ENCODE measurements around the gene SMAD5.
A peak's percentile ranks its signal among the peaks of the same experiment; 100 is the strongest.

The SMAD5 gene

DNA sequence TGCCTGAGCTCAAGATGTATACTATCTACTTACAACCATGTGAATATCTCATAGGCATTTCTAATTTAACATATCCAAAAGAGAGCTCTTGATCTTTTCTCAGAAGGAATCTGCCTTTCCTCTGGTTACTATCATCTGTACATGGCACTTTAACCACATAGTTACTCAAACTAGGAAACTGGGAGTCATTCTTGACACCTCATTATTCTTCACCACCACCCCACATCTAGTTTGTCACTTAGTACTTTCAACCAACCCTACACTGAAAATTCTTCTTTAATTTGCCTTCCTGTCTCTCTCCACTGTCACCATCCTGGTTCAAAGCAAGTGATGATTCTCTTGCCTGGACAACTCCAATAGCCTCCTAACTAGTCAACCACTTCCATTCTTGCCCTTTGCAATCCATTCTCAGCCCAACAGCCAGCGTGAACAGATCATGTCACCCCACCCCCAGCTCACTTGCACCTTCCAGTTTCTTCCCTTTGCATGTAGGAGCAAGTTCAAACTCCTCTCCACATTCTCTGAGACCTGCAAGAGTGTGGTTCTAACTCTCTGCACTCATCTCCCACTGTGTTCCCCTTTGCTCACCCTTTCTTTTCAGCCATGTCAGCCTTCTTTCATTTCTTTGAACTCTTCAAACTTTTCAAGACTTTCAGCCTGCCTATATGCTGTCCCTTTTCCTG, 17.3 kb upstream of the SMAD5 start:
- no peak for DNase-seq

DNA sequence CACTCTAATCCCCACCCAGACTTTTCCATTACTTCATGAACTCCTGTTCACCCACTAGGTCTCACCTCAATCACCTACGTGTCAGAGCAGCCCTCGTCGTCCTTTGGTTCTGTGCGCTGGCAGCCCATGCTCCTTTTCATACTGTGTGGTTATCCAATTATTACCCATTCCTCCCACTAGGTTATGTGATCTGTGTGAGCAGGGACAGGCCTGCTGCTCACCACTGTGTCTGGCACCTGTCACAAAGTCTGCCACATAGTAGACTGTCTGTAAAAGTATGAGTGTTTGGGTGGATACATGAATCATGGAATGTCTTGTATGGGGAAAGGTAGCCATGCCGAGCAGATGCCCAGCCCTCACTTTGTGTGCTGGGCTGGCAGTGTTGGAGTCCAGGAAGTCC, 12.1 kb upstream of the SMAD5 start:
- DNase-seq = no peak

DNA sequence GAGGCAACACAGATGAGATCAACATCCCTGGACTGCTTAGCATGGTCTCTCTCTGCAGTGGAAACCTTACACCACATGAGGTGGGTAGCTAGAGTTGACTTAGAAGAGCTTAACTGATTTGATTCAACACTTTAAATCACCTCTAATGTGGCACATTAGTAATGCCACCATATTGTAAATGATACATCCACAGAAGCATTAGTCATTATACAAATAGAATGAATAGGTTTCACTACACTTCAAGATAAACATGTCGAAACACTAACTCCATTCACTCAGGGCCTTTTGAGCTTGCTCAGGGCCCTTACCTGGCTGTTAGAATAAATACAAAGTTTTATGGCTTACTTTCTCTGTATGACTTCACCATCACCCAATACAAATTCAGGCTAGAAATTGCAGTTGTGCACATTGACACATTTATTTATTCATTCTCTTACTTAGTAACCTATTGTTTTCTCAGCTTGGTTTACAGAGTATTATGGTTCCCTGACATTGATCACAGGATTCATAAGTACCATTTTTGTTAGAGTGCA, 9.3 kb upstream of the SMAD5 start:
- DNase-seq = no peak

DNA sequence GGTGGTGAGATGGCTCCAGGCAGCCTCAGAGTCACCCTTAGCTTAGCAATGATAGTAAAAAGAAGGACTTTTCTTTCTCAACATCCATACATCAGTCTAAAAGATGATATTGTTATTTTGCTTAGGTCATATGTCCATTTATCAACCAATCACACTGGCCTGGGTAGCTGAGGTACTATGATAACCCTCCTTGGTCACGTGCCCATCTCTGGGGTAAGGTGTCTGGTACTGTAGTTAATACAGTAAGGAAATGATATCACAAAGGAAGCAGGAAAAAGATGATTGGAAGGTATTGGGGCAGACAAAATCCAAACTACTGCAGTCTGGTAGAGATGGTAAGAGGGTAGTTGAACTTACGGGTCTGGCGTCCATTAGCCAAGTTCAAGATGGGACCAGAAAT, 5.1 kb upstream of the SMAD5 start:
- no peak for DNase-seq

- DNase-seq = no peak
Measured at GRCh38 chr5:136128481-136128880, 4.2 kb upstream of the SMAD5 start.

- DNase-seq = no peak
Measured at GRCh38 chr5:136129445-136129844, 3.2 kb upstream of the SMAD5 start.

- DNase-seq = no peak
Measured at GRCh38 chr5:136130581-136130980, 2.1 kb upstream of the SMAD5 start.

GRCh38 chr5:136132087-136132486, 558 bp upstream of the SMAD5 start:
- no peak for DNase-seq

GRCh38 chr5:136133222-136133921, 727 bp downstream of the SMAD5 start:
- DNase-seq = peak in 1 of 2 experiments; percentile 27

- DNase-seq = no peak
Measured at GRCh38 chr5:136133922-136134379, 1.3 kb downstream of the SMAD5 start.

DNA sequence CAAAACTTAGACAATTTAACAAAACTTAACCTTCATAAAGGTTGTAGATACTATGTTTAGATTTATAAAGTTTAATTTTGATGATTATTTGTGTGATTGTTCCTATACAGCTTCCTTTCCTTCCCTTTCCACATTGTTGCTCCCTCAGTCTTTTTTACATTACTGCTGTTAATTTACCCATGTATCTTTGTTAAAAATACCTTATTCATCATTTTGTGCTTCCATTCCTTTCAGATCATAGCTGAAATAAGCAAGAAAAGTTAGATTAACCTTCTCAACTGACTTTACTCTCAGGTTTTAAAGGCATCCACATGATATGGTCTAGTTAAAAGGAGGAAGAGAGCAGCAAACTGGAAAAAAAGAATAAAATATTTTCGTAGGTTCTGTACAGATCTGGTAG, 2.0 kb downstream of the SMAD5 start:
- DNase-seq = no peak

GRCh38 chr5:136135536-136135935, 2.9 kb downstream of the SMAD5 start:
- DNase-seq = no peak

- no peak for DNase-seq
Measured at GRCh38 chr5:136137497-136138220, 5.0 kb downstream of the SMAD5 start.

GRCh38 chr5:136141561-136141960, 8.9 kb downstream of the SMAD5 start:
- DNase-seq = no peak

DNA sequence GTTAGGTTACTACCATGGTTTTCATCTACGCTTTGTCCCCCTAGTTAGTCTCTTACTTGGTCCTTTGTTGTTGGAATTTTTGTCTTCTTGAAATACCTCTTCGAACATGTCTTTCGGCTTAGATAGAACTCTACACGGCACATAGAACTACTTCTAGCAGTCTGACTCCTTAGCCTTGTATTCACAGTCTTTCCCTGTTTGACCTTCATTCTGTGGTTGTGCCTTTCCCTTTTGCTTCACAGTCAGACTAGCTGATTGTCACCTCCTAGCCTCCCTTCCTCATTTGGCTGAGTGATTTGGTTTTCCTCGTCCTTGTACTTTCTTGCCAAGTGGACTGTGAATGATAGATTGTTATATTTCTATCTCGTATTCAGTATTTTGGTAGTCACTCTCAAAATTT, 10.7 kb downstream of the SMAD5 start:
- DNase-seq = no peak

GRCh38 chr5:136143763-136144162, 11.1 kb downstream of the SMAD5 start:
- DNase-seq = no peak

- DNase-seq = no peak
Measured at GRCh38 chr5:136145030-136145429, 12.4 kb downstream of the SMAD5 start.

GRCh38 chr5:136146201-136146600, 13.6 kb downstream of the SMAD5 start:
- DNase-seq = no peak

DNA sequence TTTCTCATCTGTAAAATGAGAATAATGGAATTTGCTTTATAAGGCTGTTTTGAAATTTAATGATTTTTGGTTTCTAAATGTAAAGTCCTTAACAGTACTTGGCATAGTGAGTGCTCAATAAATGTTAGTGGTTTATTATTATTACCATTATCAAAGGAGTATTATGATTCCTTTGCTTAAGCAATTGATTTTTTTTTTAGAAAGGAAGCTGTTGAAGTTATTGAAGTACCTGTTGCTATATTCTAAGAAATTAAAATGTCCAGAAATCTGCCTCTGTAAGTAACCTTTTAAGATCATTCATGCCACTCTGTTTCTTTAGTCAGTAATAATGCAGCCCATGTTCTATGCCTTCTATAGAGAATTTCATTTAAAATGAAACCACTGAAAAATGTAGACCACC, 15.0 kb downstream of the SMAD5 start:
- DNase-seq = no peak

- DNase-seq = no peak
Measured at GRCh38 chr5:136149891-136150290, 17.2 kb downstream of the SMAD5 start.

- no peak for DNase-seq
Measured at GRCh38 chr5:136153581-136154236, 21.1 kb downstream of the SMAD5 start.

- DNase-seq = no peak
Measured at GRCh38 chr5:136155078-136155477, 22.4 kb downstream of the SMAD5 start.

DNA sequence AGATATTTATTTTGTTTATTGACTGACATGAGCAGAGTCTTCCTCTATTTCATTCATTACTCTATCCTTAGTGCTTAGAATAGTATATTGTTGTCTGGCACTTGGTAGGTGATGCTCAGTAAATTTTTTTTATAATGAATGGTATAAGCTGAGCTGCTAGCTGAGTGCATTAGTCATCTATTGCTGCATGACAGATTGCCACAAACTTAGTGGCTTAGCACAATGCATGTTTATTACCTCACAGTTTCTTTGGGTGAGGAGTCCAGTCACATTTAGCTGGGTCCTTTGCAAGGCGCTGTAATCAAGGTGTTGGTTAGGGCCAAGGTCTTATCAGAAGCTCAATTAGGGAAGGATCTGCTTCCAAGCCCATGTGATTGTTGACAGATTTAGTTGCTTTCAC, 23.1 kb downstream of the SMAD5 start:
- no peak for DNase-seq
